Stimulated activated CD8-positive, alpha-beta memory T cell treated with anti-CD3 and anti-CD28 coated beads, Interleukin-7, amount 100 ng/mL, for 24 hours (primary cell): ENCODE results near the gene RNF223.
"Not testable (repeated sequence)": the region's sequence is repeated elsewhere in the genome, so short reads cannot be mapped to it uniquely, and the experiment has no call there.

Source experiments
- DNase-seq: peaks from one replicate; pipeline ENCODE4 v3.0.0-alpha.2; 2020; ENCODE audit warnings: low read depth

Gene RNF223

DNA sequence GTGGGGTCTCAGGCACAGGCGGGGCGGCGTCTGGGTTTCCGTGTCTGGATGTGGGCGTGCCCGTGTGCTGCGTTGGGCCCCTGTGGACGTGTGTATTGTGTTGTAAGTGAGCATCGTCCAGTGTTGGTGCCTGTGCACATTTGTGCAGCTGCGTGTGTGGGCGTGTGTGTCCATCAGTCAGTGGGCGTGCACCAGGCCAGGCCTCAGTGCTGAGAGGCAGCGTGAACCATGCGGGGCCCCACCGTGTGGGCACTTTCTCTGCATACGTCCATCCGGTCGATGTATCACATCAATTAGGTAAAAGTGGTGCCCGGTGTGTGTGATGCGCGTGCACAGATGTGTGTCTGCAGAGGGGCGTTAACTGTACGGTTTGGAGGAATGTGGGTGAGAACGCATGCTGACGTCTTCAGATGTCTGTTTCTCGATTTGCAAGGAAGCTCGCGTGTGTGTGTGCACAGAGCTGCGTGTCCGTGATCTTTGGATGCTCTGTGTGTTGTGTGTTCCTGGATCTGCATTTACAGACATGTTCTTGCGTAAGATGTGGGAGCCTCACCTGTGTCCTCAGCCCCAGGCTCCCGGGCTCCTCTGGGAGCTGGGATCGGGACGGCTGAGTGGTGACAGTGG is 29.5 kb downstream of the RNF223 start:
- no peak for DNase-seq

DNA sequence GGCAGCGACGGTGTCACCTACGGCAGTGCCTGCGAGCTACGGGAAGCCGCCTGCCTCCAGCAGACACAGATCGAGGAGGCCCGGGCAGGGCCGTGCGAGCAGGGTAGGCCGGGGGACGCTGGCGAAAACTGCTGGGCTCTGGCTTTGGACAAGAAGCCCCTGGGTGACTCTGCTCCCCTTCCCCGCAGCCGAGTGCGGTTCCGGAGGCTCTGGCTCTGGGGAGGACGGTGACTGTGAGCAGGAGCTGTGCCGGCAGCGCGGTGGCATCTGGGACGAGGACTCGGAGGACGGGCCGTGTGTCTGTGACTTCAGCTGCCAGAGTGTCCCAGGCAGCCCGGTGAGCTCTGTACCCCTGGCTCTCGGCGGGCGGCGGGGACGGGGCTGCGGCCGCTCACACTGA is 30.2 kb downstream of the RNF223 start:
- DNase-seq, result no peak

DNA sequence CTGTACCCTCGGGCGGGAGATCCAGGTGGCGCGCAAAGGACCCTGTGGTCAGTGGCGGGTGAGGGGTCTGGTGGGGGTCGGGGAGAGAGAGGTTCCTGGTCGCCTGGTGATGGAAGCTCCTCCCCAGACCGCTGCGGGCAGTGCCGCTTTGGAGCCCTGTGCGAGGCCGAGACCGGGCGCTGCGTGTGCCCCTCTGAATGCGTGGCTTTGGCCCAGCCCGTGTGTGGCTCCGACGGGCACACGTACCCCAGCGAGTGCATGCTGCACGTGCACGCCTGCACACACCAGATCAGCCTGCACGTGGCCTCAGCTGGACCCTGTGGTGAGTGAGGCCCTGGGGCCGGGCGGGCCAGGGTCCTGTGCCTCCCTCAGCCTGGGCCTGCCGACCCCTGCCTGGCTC is 30.7 kb downstream of the RNF223 start:
- DNase-seq, result no peak

DNA sequence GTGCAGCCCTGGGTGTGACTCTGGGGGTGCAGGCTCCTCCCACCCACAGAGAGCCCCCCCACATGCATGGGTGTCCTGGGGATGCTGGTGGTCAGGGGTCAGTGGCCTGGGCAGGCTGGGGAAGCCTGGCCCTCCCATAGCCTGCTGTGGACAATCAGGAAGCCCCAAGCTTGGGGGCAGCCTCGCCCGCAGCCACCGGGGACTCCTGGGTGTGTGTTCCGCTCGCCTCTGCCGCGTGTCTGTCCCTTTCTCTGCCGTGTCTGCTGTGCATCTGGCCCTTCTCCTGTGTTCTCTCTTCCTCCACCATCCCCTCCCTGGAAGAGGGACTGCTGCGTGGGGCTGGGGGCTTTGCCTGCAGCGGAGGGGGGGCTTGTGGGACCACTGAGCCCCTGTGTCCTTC is 31.3 kb downstream of the RNF223 start:
- no peak for DNase-seq

DNA sequence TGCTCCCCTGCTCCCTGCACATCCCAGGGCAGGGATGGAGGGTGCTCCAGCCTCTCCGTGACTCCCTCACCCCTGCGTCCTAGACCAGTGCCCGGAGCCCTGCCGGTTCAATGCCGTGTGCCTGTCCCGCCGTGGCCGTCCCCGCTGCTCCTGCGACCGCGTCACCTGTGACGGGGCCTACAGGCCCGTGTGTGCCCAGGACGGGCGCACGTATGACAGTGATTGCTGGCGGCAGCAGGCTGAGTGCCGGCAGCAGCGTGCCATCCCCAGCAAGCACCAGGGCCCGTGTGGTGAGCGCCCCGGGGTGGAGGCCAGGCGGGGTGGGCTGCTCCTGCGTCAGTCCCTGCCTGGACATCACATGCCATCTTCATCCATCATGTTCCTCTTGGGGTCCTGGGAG is 32.2 kb downstream of the RNF223 start:
- no peak for DNase-seq

DNA sequence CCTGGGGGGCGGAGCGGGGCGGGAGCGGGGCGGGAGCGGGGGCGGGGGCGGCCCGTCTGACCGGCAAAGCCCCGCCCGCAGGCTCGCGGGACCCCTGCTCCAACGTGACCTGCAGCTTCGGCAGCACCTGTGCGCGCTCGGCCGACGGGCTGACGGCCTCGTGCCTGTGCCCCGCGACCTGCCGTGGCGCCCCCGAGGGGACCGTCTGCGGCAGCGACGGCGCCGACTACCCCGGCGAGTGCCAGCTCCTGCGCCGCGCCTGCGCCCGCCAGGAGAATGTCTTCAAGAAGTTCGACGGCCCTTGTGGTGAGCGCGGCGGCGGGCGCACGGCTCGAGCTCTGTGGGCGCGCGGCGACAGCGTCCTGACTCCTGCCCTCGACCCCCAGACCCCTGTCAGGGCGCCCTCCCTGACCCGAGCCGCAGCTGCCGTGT is 33.0 kb downstream of the RNF223 start:
- no peak for DNase-seq

DNA sequence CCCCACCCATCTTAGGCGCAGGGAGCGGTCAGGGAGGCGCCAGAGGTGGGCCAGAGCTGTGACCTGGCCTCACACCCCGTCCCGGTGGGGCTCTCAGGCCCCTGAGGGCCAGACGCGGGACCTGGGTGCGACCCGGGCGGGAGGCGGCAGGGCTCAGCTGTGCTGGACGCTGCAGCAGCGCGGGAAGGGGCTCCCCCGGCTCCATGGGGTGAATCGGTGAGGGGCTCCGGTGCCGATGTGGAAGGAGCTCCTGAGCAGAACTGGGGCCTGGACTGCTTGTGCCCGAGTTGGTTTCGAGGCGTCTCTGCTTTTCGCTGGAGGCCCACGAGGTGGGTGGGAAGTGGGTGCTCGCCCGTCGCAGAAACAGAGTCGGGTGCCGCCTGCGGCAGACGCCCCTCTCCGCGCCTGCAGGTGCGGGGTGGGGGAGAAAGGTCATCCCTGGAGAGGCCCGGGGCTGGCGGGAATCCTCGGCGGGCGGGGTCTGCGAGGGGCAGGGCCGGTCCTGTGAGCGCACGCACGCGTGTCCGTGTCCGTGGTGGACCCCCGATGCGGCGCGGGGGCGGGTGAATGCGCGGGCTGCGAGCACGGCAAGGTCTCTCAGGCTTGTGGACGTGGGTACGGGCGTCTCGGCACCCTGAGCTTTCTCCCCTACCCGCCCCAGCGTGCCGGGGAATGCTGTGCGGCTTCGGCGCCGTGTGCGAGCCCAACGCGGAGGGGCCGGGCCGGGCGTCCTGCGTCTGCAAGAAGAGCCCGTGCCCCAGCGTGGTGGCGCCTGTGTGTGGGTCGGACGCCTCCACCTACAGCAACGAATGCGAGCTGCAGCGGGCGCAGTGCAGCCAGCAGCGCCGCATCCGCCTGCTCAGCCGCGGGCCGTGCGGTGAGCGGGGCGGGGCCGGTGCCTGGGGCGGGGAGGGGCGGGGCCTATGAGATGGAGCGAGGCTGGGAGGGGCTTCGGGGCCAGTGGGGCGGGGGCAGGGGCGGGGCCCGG is 33.8 kb downstream of the RNF223 start:
- DNase-seq, result peak; percentile 44

DNA sequence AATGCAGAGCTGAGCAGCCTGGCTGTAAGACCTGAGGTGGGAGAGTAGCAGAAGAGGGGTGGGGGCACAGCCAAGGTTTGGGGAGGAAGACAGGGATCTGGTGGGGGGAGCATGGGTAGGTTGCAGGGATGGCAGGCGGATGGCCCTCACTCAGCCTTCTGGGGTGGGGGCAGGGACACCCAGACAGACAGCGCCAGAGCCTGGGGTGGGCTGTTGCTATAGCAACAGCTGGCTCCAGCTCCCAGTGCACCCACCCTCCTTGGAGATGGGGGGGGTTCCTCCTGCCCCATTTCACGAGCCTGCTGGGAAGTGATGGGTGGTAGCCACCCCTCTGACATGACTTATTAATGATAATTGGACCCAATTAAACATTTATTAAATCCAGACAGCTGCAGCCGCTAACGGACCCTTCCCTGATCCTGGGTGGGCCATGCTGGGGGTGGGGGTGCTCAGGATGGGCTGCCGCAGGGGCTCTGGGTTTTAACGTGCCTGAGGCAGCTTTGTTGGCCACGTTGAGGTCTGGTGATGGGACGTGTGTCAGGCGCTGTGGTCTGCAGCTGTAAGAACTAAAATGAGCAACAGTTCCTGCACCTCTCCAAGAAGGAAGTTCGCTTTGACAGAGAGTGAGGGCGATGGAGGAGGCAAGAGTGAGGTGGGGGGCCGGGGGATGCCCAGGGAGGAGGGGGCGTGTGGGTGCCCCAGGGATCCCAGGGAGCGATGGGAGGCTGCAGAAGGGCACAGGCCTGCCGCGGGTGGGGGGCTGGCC is 34.8 kb downstream of the RNF223 start:
- no peak for DNase-seq

DNA sequence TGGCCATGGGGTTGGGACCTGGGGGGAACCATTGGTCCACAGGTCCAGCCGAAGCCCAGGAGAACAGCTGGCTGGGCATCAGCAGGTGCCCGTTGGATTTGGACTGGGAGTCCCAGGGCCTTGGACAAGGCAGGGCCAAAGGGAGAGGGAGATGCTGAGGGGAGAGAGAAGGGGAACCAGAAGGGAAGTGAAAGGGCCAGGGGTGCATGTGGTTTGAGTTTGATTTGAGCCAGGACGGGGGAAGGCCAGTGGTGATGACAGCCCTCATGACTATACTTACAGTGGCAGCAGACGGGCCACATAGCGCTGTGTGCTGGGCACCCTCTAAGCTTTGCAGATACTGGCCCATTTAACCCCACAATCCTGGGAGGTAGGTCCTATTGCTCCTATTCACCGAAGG is 35.4 kb downstream of the RNF223 start:
- no peak for DNase-seq

DNA sequence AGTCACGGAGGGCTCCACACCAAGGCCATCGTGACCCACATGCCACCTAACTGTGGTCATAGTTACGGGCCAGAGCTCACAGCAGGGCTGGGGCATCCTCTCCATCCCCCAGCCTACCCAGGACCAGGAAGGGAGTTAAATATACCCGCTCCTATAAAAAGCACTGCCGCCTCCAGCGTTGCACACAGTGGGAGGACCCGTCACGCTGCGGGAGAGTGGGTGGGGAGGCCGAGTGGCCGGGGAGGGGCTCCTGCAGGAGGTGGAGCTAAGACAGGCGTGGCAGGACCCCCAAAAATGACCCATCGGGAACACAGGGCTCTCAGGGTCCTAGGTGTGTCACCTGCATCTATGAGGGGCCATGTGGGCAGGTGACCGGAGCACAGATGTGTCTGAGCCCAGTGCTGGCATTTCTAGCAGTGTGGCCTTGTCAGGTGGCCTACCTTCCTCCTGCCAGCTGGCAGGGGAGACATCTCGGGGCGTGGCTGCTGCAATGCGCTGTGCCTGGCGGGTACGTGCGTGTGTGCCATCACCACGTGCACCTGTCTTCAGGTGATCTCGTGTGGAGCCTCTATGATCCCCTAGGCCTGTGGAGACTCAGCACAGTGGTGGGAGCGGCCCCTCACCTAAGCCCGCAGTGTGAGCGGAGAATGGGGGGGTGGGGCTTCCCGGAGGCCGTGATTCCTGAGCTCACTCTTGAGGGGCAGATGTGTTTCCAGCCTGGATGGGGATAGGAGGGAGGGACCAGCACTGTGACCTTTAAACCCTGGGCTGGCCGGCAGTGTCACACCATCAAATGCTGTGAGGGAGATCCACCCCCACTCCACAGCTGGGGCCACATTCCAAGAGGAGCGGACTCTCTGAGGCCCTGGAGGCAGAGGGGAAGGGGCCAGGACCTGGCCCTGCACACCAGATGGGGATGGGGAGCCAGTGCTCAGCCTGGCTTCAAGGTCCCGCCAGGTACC is 36.5 kb downstream of the RNF223 start:
- DNase-seq, result no peak

DNA sequence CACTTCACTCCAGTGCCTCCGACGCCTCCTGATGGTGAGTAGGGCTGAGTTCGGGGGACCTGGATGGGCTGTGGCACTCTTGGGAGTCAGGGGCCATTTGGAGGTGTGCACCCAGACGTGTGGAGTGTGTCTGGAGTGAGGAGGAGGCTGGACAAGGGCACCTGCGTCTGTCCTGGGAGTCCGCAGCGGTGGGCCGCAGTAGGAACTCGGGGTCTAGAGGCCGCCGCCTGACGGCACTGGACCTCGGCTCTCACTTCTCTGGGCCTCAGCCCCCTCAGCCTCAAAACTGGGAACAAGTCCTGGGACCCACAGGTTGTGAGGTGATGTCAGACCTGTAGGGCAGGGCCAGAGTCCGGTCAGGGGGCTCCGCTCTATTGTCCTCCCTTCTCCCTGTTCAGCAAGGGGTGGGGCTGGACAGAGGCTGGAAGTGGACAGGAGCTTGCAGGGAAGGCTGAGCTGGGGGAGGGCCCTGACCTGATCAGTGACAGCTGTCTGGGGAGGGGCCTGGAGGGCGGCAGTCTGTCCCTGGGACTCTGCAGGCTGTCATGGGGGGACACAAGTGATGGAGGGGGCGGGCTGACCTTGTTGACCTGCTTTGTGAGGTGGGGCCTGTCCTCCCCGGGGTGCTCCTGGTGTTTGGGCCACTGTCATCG is 38.7 kb downstream of the RNF223 start:
- DNase-seq, result no peak

DNA sequence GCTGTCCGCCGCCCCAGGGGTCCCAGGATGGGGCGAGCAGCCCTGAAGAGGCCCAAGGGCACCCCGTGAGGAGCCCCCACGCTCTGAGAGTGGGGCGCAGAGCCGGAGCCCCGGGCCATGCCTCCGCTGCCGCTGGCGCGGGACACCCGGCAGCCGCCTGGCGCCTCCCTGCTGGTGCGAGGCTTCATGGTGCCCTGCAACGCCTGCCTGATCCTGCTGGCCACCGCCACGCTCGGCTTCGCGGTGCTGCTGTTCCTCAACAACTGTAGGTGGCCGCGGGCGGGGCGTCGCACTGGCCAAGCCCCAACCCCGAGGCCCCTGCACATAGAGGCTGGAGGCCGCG is 39.7 kb downstream of the RNF223 start:
- DNase-seq, result no peak

DNA sequence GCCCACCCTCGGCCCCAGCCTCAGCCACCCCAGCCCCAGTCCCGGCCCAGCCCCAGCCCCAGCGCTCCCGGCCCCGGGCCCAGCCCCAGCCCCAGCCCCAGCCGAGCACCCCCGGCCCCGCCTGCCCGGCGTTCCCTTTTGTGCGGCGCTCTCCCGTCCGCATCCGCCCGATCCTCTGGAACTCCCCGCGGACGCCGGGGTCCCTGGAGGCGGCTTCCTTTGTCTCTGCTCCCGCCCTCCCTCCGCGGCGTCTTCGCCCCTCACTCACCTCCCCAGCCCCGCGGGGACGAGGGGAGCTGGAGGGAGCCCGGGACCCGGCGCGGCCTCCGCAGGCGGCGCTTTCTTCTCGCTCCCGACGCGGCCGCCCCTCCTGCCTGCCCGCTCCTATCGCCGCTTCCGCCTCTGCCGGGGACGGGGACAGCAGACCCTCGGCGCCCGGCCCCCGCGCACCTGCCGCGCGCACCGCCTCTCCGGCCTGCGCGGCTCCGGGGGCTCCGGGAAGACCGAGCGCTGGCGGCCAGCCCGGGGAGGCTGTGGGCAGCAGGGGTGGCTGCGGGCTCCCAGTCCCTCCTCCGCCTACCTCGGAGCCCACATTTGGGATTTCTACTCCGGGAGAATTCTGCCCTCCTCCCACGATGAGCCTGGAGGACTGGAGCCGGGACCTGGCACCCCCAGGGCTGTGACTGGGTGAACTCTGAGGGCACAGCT is 40.2 kb downstream of the RNF223 start:
- no peak for DNase-seq

DNA sequence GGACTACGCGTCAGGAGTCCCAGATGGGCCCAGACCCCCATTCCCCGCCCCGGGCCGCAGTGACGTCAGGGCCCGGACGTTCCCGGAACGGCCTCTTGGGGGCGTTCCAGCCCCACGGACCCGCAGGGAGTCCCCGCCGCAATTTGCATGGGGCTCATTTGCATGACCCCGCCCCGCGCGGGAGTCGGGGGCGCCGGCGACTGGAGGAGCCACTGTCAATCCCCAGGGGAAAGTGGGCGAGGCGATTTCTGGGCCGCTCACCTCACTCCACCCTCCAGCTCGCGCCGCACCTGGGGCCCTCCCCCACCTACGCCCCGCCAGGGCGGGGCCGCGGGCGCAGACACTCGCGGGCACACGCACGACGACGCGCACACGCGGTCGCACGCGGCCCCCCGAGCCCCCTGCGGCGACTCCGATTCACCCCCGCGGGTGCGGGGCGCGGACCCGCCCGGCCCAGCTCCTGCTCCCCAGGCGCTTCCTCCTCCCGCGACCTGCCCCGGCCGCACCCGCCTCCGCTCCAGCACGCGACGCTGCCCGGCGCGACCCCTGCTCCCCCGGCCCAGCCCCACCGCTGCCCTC is 41.0 kb downstream of the RNF223 start:
- peak; percentile 71 for DNase-seq

DNA sequence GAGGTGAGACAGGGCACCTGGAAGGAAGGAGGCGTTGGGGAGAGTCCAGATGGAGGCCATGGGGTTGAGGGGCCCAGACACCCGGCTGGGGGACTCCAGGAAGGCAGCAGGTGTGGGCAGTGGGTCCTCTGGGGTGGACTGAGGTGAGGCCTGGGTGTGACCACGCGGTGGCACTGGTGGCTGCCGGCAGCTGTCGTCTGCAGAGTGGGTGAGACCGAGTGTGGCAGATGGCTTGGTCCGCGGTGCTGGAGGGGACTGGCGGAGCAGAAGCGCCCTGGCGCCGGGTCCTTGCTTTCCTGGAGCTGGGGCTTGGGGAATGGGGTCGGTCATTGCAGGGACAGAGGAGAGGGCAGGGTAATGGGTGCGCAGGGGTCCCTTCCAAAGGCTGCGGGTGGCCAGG is 41.7 kb downstream of the RNF223 start:
- no peak for DNase-seq

DNA sequence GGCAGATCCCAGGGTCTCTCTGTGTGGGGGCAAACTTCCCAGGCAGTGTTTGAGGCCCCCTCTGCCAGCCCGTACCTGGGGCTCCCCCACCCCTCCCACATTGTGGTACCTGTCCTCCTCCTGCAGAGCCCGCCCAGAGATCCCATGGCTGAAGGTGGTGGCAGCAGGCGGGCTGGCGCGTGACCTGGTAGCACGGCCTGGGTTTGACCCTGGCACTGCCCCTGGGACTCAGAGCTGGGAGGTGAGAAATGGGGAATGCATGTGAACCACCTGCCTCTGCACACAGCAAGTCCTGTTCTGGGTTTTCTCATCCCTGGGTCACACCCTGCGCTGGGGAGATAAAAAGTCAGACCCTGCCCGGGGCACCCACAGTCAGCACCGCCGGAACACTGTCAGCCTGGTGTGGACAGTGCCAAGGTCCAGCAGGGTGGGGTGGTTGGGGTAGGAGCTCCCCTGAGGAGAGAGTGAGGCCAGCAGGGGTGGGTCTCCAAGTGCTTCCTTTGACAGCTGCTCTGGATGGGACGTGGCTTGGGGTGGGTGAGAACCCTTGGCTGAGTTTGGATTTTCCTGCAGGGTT is 42.4 kb downstream of the RNF223 start:
- DNase-seq, result no peak

DNA sequence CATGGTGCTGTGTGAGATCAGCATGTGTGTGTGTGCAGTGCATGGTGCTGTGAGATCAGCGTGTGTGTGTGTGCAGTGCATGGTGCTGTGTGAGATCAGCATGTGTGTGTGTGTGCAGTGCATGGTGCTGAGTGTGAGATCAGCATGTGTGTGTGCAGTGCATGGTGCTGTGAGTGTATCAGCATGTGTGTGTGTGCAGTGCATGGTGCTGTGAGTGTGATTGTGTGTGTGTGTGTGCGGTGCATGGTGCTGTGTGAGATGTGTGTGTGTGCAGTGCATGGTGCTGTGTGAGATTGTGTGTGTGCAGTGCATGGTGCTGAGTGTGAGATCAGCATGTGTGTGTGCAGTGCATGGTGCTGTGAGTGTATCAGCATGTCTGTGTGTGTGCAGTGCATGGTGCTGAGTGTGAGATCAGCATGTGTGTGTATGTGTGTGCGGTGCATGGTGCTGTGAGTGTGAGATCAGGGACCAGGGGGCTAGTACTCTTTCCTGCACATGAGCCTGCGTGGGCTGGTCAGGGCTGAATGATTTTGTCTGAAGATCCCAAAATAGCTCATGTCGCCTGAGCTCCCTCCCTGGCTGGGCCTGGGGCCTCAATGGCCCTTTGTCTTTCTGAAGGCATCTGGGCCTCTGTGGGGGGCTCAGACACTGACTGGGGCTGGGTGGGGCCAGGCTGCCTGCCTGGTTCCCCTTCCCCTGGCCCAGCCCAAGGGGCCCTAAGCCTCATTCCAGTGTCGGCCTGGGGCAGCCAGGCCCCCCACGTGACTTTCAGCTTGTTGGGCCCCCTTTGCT is 43.0 kb downstream of the RNF223 start:
- DNase-seq, result not testable (repeated sequence)

DNA sequence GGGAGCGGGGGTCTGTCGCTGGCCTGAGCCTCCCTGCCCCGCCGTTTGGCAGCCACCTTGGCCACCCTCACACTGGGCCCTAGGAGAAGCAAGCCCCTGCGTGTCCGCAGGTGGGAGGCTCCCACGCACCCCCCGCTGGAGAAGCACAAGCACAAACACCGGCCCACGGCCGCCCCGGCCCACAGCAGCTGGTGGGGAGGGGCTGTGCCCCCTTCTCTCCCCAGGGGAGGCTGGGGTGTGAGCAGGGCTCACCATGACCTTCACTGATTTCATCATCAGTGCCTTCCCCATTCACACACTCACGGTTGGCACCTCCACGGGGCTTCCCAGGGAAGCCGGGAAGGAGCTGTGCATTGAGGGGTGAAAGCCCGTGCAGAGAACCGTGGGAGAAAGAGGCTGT is 46.3 kb downstream of the RNF223 start:
- DNase-seq, result no peak
